Suprapubic skin (tissue), 4 donors: ENCODE data around the gene KATNA1.

Experiments used
- CTCF ChIP-seq, 2 donors: fragments of 200-600 bp in 1 of 2; fragments of 450-650 bp in 1 of 2; sonication (generic) in 1 of 2; IDR thresholded peaks; one replicate each; pipeline ENCODE4 v1.5.1; 2016 to 2019; ENCODE audit warnings: antibody characterized with exemption in 2 of 2, mild to moderate bottlenecking in 1 of 2, moderate library complexity in 1 of 2
- POLR2A ChIP-seq, 2 donors: fragments of 450-650 bp; IDR thresholded peaks; one replicate each; pipeline ENCODE4 v1.6.1; 2017; ENCODE audit warnings: antibody characterized with exemption in 2 of 2, mild to moderate bottlenecking in 2 of 2, moderate library complexity in 2 of 2
- POLR2AphosphoS5 ChIP-seq, 3 donors: sonication (generic); formaldehyde crosslinking; IDR thresholded peaks; one replicate each; pipeline ENCODE4 v1.6.1; 2017; ENCODE audit warnings: antibody characterized with exemption in 3 of 3

GRCh38 chr6:149600508-149600907 lies 48.0 kb downstream of the KATNA1 start:
- TF ChIP-seq CTCF (IDR thresholded peaks at IDR 0.05) (no peak), POLR2A (IDR thresholded peaks at IDR 0.05) (no peak), POLR2AphosphoS5 (IDR thresholded peaks at IDR 0.05) (no peak)
